T47D (cell line): ENCODE measurements around the gene FHL2.

Experiments
- DNase-seq, 2 experiments: peaks; one replicate each; pipeline versions ENCODE4 v3.0.0 to v3.0.0-alpha.2; 2011 to 2012; ENCODE audit warnings: low read depth in 1 of 2, low spot score in 1 of 2
- JUND ChIP-seq: IDR thresholded peaks from 2 replicates; pipeline ENCODE4 v1.6.1; 2012; ENCODE audit warnings: low read depth
- in situ Hi-C: cut with HindIII; loops from 2 replicates; pipeline ENCODE4 v1.10.0; 2016; ENCODE audit warnings: low sequenced_read_pairs, low pct_unique_long_range_greater_than_20kb

The FHL2 gene

GRCh38 chr2:105315314-105315713 is 83.5 kb downstream of the FHL2 start:
- no peak for TF ChIP-seq JUND
- DNase-seq = no peak
- in situ Hi-C loops = no loop called here

- in situ Hi-C loops = no loop called here
- DNase-seq = no peak
- TF ChIP-seq JUND = no peak
Measured at GRCh38 chr2:105313877-105314276, 85.0 kb downstream of the FHL2 start.
